ENCODE results near the gene UTY.

GRCh38 chrY:13435968-13436937 is 43.6 kb downstream of the UTY start:
- no peak for TF ChIP-seq CTCF (IDR thresholded peaks at IDR 0.05)
- TF ChIP-seq EP300 (IDR thresholded peaks at IDR 0.05): no peak
